Left ventricle myocardium inferior (tissue), 1 donor: ENCODE data around the gene PMM2. TPM values are rescaled to one million over a fixed set of nuclear protein-coding genes. Genes with fewer than 3 reads are reported as not detected.

ENCODE experiments used
- DNase-seq: peaks from one replicate; pipeline ENCODE4 v3.0.0-alpha.2; 2020
- H3K27ac ChIP-seq: fragments of 200-600 bp; replicated peaks from 2 replicates; pipeline ENCODE4 v1.8.0; 2021
- H3K27me3 ChIP-seq: fragments of 200-600 bp; 2 replicates; pipeline ENCODE4 v1.8.0; 2021; ENCODE audit warnings: low read depth
- H3K36me3 ChIP-seq: fragments of 200-600 bp; 2 replicates; pipeline ENCODE4 v1.8.0; 2021
- H3K4me1 ChIP-seq: fragments of 200-600 bp; 2 replicates; pipeline ENCODE4 v1.8.0; 2021
- H3K4me3 ChIP-seq: fragments of 200-600 bp; 2 replicates; pipeline ENCODE4 v1.8.0; 2021; ENCODE audit warnings: mild to moderate bottlenecking, moderate library complexity
- H3K9me3 ChIP-seq: fragments of 200-600 bp; replicated peaks from 2 replicates; pipeline ENCODE4 v1.8.0; 2021
- intact Hi-C: fragments of 100-400 bp; cut with micrococcal nuclease; formaldehyde crosslinking; loops from one replicate; pipeline ENCODE4 v1.11.0; 2022
- total RNA-seq: library from RNA; stranded (reverse); fragmentation: NEBNext Ultra II Directional; extraction: Animal tissue kit (Norgen Biotek cat#: 25700); gene quantifications from one replicate; pipeline ENCODE4 v1.2.1, GENCODE V29; 2021
- TF ChIP-seq, protein P1 (sequence below): fragments of 200-600 bp; IDR thresholded peaks from 2 replicates; pipeline ENCODE4 v1.8.0; 2021; ENCODE audit warnings: antibody characterized with exemption, mild to moderate bottlenecking, borderline replicate concordance
- donor health status: DM: no; HTN: yes; CAD: no; lungs with severe emphysema.

PMM2 gene
- total RNA-seq, 1 donor from 2014 or later, result 13.7 TPM

DNA sequence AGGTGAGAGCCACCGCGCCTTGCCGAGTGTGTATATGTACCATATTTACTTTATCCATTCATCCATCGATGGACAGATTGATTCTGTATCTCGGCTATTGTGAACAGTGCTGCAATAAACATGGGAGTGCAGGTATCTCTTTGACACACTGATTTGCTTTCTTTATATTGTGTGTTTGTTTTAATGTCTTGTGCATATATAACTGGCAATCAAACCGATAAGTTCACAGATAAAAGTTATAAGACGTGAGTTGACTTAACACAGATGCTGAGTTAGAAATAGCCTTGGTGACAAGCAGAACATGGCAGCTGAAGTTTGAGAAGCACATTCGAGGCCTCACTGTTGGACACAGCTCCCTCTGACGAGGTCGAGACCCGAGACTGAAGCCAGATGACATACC is 23.4 kb upstream of the PMM2 start:
- no peak for DNase-seq
- TF ChIP-seq, protein P1, sequence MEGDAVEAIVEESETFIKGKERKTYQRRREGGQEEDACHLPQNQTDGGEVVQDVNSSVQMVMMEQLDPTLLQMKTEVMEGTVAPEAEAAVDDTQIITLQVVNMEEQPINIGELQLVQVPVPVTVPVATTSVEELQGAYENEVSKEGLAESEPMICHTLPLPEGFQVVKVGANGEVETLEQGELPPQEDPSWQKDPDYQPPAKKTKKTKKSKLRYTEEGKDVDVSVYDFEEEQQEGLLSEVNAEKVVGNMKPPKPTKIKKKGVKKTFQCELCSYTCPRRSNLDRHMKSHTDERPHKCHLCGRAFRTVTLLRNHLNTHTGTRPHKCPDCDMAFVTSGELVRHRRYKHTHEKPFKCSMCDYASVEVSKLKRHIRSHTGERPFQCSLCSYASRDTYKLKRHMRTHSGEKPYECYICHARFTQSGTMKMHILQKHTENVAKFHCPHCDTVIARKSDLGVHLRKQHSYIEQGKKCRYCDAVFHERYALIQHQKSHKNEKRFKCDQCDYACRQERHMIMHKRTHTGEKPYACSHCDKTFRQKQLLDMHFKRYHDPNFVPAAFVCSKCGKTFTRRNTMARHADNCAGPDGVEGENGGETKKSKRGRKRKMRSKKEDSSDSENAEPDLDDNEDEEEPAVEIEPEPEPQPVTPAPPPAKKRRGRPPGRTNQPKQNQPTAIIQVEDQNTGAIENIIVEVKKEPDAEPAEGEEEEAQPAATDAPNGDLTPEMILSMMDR, result no peak
- intact Hi-C loops, result no loop called here
- Histone ChIP-seq H3K27ac (no peak overlapping the region), H3K36me3 (peaks cover 16% of the 10 kb centered on the region), H3K27me3 (no peaks in the 10 kb centered on the region), H3K9me3 (no peaks in the 10 kb centered on the region), H3K4me1 (no peaks in the 10 kb centered on the region), H3K4me3 (no peak overlapping the region)

DNA sequence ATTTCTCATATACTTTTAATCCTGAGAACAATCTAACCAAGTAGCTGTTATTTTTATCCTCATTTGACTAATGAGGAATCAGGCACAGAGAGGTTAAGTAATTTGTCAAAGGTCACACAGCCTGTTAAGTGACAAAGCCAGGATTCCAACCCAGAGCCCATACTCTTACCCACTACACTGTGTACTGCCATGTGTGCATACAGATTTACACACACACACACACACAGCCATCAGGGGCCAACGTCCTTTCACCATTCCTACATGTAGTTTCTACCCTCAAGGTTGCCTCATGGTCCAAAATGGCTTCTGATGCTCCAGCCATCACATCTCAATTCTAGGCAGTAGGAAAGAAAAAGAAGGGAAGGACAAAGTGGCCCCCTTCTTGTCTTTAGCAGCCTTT is 22.3 kb upstream of the PMM2 start:
- no peak overlapping the region for H3K27ac ChIP-seq
- TF ChIP-seq, protein P1, result no peak
- peaks cover 16% of the 10 kb centered on the region for H3K36me3 ChIP-seq
- intact Hi-C loops, result no loop called here
- no peaks in the 10 kb centered on the region for H3K4me1 ChIP-seq
- H3K27me3 ChIP-seq, result no peaks in the 10 kb centered on the region
- H3K4me3 ChIP-seq, result no peak overlapping the region
- H3K9me3 ChIP-seq, result no peaks in the 10 kb centered on the region
- DNase-seq, result no peak

DNA sequence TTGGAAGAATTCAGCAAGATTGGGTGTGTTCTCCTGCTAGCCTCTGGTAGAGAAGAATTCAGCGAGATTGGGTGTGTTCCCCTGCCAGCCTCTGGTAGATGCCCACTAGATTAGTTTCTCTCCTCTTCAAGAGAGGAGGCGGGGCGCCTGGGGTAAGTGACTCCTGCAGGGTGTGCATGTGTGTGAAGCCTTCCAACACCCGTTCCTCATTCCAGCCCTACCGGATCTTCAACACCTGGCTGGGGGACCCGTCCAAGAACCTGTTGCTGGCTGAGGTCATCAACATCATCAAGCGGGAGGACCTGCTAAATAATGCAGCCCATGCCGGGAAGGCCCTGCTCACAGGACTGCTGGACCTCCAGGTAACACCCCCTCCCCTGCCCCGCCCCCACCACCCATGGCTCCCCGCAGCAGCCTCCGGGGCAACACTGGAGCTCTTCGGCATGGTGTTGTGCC is 21.5 kb upstream of the PMM2 start:
- DNase-seq, result no peak
- Histone ChIP-seq H3K27me3 (no peaks in the 10 kb centered on the region), H3K27ac (no peak overlapping the region), H3K4me3 (no peak overlapping the region), H3K4me1 (no peaks in the 10 kb centered on the region), H3K9me3 (no peaks in the 10 kb centered on the region), H3K36me3 (peaks cover 16% of the 10 kb centered on the region)
- TF ChIP-seq, protein P1, result no peak
- intact Hi-C loops, result no loop called here

DNA sequence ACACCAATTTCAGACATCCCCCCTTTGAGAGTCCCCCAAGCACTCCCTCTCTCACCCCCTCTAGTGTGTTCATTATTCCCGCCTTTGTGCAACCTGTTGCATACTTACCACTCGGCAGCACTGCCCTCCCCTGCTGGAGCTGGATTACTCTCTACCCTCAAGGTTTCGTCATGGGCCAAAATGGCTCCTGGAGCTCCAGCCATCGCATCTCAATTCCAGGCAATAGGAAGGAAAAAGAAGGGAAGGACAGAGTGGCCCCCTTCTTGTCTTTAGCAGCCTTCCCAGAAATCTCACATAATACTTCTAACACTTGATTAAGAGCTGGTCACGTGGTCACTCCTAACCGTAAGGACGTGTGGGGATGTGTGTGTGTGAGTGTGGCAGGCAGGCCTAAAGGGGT is 20.4 kb upstream of the PMM2 start:
- Histone ChIP-seq H3K4me1 (no peaks in the 10 kb centered on the region), H3K36me3 (peaks cover 15% of the 10 kb centered on the region), H3K27ac (no peak overlapping the region), H3K4me3 (no peak overlapping the region), H3K27me3 (no peaks in the 10 kb centered on the region), H3K9me3 (no peaks in the 10 kb centered on the region)
- intact Hi-C loops, result no loop called here
- TF ChIP-seq, protein P1, result no peak
- DNase-seq, result no peak

DNA sequence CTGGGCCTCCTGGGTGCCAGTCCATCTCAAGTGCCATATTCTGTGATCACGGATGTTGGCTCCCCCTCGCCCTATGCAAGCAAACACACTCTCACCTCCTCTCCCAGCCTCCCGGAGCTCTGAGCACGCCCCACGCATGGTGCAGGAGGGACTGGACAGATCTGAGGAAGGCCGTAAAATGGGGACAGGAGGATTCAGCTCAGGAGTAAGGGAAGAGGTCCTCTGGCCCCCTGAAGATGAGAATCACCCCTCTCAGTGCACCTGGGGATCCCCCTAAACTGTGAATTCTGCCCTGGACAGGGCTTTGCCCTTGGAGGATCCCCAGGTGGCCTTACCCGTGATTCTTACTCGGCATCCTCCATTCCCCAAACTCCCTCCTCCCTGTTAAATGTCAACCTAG is 15.8 kb upstream of the PMM2 start:
- intact Hi-C loops, result no loop called here
- H3K27ac ChIP-seq, result no peak overlapping the region
- no peaks in the 10 kb centered on the region for H3K36me3 ChIP-seq
- DNase-seq, result no peak
- TF ChIP-seq, protein P1, result no peak
- H3K4me1 ChIP-seq, result no peaks in the 10 kb centered on the region
- H3K4me3 ChIP-seq, result no peak overlapping the region
- H3K9me3 ChIP-seq, result no peaks in the 10 kb centered on the region
- no peaks in the 10 kb centered on the region for H3K27me3 ChIP-seq

DNA sequence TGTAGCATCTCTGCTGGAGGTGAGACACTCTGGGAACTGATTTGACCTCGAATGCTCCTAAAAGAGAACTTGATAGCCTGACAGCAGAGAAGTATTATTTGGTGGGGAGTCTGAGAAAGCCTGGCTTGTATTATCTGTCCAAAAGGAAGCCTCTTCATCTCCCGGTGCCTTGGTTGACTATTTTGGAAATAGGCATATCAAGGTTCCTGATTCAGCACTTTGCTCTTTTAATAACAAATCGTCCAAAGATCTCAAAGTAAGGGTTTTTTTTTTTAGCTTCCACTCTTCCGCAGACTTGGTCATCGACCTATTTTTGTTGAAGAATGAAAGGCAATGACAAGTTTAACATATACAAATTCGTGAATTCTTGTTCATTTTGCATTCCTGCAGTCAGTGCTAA is 15.0 kb upstream of the PMM2 start:
- intact Hi-C loops, result no loop called here
- TF ChIP-seq, protein P1, result no peak
- DNase-seq, result no peak
- Histone ChIP-seq H3K36me3 (no peaks in the 10 kb centered on the region), H3K9me3 (no peaks in the 10 kb centered on the region), H3K27me3 (no peaks in the 10 kb centered on the region), H3K4me1 (no peaks in the 10 kb centered on the region), H3K4me3 (no peak overlapping the region), H3K27ac (no peak overlapping the region)
